Activated CD4-positive, alpha-beta memory T cell treated with anti-CD3 and anti-CD28 coated beads, Interleukin-2, amount 10 ng/mL, durations not matched to agents 7 days and 5 days (primary cell): ENCODE data around the gene RPS27. TPM values are rescaled to one million over a fixed set of nuclear protein-coding genes. Genes with fewer than 3 reads are reported as not detected.

Experiments used
- total RNA-seq, 2 experiments: library from RNA; stranded (reverse); gene quantifications; one replicate each; pipeline ENCODE4 v1.2.3, GENCODE V29; 2021

The RPS27 gene
- total RNA-seq, 2 experiments from 2014 or later, result 2,022 to 2,087 TPM

Other genes starting within 250 kb of the RPS27 start
- 10 to 100 TPM; 24.9 to 25.3 TPM for gene SLC27A3, start 215.4 kb upstream of the RPS27 start, total RNA-seq
- gene GATAD2B, start 67.8 kb upstream of the RPS27 start, total RNA-seq, result 10 to 100 TPM; 70.8 to 71.1 TPM
- 100 to 1,000 TPM; 159 to 166 TPM for gene DENND4B, start 44.0 kb upstream of the RPS27 start, total RNA-seq
- gene CRTC2, start 32.1 kb upstream of the RPS27 start, total RNA-seq, result 100 to 1,000 TPM; 107 TPM
- 10 to 100 TPM; 42.5 to 42.6 TPM for gene SLC39A1, start 27.2 kb upstream of the RPS27 start, total RNA-seq
- gene CREB3L4, start 22.9 kb upstream of the RPS27 start, total RNA-seq, result 1 to 10 TPM; 7.0 to 8.4 TPM
- 100 to 1,000 TPM; 120 to 127 TPM for gene JTB, start 13.1 kb upstream of the RPS27 start, total RNA-seq
- under 1 TPM; 0.40 to 0.43 TPM for gene RAB13, start 4.4 kb upstream of the RPS27 start, total RNA-seq
- under 1 TPM; 0.05 to 0.08 TPM for gene NUP210L, start 164.3 kb downstream of the RPS27 start, total RNA-seq
- gene TPM3, start 201.3 kb downstream of the RPS27 start, total RNA-seq, result 100 to 1,000 TPM; 792 to 805 TPM
- not detected for gene CFAP141, start 215.6 kb downstream of the RPS27 start, total RNA-seq
- 100 to 1,000 TPM; 155 to 157 TPM for gene UBAP2L, start 230.2 kb downstream of the RPS27 start, total RNA-seq